ENCODE results near the gene SLC16A10. TPM values are rescaled to one million over a fixed set of nuclear protein-coding genes. Genes with fewer than 3 reads are reported as not detected.

SLC16A10 gene
- total RNA-seq, 4 donors from 2014 or later = 2.5 to 9.5 (median 9.3) TPM

DNA sequence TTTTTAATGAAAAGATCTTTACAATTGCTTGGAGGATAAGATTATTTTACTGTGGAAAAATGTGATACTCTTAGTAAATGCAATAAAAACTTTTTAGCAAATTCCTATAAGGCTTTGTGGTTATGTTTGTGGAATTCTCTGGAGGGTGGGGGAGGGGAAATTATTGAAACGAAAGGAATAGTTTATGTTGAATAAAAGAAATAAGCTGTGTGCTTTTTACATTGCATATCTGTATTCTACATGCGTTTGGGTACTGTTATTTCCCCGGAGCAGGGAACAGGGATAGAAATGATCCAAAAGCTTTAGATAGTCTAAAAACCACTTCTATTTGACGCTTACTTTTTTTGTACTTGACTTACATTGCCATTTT lies 143.8 kb downstream of the SLC16A10 start:
- H3K4me3 ChIP-seq = no peak overlapping the region
- H3K36me3 ChIP-seq = no peaks in the 10 kb centered on the region
- no peak for DNase-seq
- H3K27ac ChIP-seq = no peak overlapping the region
- TF ChIP-seq POLR2A (IDR thresholded peaks at IDR 0.05) = no peak
- TF ChIP-seq, protein P1, sequence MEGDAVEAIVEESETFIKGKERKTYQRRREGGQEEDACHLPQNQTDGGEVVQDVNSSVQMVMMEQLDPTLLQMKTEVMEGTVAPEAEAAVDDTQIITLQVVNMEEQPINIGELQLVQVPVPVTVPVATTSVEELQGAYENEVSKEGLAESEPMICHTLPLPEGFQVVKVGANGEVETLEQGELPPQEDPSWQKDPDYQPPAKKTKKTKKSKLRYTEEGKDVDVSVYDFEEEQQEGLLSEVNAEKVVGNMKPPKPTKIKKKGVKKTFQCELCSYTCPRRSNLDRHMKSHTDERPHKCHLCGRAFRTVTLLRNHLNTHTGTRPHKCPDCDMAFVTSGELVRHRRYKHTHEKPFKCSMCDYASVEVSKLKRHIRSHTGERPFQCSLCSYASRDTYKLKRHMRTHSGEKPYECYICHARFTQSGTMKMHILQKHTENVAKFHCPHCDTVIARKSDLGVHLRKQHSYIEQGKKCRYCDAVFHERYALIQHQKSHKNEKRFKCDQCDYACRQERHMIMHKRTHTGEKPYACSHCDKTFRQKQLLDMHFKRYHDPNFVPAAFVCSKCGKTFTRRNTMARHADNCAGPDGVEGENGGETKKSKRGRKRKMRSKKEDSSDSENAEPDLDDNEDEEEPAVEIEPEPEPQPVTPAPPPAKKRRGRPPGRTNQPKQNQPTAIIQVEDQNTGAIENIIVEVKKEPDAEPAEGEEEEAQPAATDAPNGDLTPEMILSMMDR (IDR thresholded peaks at IDR 0.05) = no peak
- no peaks in the 10 kb centered on the region for H3K4me1 ChIP-seq
- H3K9me3 ChIP-seq = no peaks in the 10 kb centered on the region
- H3K27me3 ChIP-seq = no peaks in the 10 kb centered on the region

DNA sequence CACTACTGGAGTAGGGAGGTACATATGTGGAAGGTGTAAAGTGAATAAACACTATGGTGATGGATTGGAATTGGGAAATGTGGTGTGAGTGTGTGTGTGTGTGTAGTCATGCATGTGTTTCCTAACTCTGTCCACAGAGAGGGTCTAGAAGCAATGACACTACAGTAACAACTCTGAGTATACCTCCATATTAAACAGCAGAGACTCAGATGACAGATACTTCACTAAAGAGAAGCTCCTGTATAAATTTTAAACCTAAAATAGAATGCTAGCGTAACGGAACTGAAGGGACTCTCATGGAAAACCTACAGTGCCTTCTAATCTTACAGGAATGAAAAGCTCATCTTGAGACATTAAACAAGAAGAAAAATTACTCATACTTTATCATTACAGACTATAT lies 150.5 kb downstream of the SLC16A10 start:
- no peak overlapping the region for H3K27ac ChIP-seq
- no peaks in the 10 kb centered on the region for H3K9me3 ChIP-seq
- TF ChIP-seq POLR2A (IDR thresholded peaks at IDR 0.05) = no peak
- no peaks in the 10 kb centered on the region for H3K4me1 ChIP-seq
- no peak for DNase-seq
- H3K4me3 ChIP-seq = no peak overlapping the region
- no peaks in the 10 kb centered on the region for H3K36me3 ChIP-seq
- no peaks in the 10 kb centered on the region for H3K27me3 ChIP-seq

DNA sequence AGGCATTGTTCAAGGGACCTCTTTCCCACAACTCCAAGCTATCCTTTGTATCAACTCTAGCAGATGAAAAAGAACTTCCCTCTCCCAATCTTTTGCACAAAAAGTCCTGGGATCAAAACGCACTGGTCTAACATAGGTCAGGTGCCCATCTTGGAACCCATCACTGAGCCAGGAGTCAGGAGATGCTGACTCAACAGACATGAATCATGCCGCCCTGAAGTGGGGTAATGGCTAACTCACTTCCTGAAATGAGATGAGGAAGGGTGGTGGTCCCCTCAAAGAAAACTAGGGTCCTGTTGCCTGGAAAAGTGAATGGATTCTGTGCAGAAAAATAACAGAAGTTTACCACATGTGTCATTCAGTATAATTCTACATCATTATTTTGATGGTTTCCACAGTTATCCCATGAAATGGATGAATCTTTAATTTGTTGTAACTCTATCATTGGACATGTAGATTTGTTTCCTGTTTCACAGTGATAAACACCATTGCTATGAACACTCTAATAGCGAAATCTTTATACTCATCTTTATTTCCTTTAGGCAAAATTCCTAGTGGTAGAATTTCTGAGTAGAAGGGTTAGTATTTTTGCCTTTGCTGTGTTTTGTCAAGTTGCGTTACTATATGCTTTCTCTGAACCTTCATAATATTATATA lies 151.3 kb downstream of the SLC16A10 start:
- Histone ChIP-seq H3K36me3 (no peaks in the 10 kb centered on the region), H3K4me1 (no peaks in the 10 kb centered on the region), H3K27me3 (no peaks in the 10 kb centered on the region), H3K9me3 (no peaks in the 10 kb centered on the region), H3K4me3 (no peak overlapping the region), H3K27ac (no peak overlapping the region)
- no peak for DNase-seq
- TF ChIP-seq, protein P1 (IDR thresholded peaks at IDR 0.05) = no peak
- no peak for TF ChIP-seq POLR2A (IDR thresholded peaks at IDR 0.05)

DNA sequence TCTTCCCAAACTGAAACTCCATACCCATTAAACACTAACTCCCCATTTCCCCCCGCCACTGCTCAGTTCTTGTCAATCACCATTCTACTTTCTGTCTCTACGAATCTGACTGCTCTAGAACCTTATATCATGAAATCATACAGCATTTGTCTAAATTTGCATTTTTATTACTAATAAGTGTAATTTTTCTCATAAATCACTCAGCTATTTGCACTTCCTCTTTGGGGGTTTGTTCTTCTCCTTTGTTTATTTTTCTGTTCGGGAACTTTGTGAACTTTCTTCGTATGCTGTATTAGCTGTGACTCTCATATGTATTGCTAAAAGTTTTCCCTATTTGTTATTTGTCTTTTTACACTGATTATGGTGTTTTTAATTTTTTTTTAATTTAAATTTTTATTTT lies 152.2 kb downstream of the SLC16A10 start:
- H3K27me3 ChIP-seq = no peaks in the 10 kb centered on the region
- TF ChIP-seq, protein P1 (IDR thresholded peaks at IDR 0.05) = no peak
- no peak for TF ChIP-seq POLR2A (IDR thresholded peaks at IDR 0.05)
- H3K9me3 ChIP-seq = no peaks in the 10 kb centered on the region
- no peaks in the 10 kb centered on the region for H3K4me1 ChIP-seq
- no peak for DNase-seq
- H3K4me3 ChIP-seq = no peak overlapping the region
- no peak overlapping the region for H3K27ac ChIP-seq
- H3K36me3 ChIP-seq = no peaks in the 10 kb centered on the region

DNA sequence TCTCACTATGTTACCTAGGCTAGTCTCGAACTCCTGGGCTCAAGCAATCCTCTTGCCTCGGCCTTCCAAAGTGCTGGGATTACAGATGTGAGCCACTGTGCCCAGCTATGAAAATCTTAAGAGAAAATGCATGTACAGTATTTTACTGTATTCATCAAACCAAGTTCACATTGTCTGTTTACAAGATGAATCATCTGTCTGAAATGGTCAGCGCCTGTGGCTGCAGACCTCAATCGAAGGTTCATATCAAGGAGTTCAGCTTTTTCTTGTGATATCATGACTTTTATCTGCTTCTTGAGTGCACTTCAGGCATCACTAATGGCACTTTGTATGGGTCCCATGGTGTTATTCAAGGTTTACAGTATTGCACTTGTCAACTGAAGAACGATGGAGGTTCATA lies 155.1 kb downstream of the SLC16A10 start:
- Histone ChIP-seq H3K4me3 (no peak overlapping the region), H3K9me3 (no peaks in the 10 kb centered on the region), H3K4me1 (no peaks in the 10 kb centered on the region), H3K27ac (no peak overlapping the region), H3K36me3 (no peaks in the 10 kb centered on the region), H3K27me3 (no peaks in the 10 kb centered on the region)
- no peak for DNase-seq
- TF ChIP-seq POLR2A (IDR thresholded peaks at IDR 0.05) = no peak
- TF ChIP-seq, protein P1 (IDR thresholded peaks at IDR 0.05) = no peak

DNA sequence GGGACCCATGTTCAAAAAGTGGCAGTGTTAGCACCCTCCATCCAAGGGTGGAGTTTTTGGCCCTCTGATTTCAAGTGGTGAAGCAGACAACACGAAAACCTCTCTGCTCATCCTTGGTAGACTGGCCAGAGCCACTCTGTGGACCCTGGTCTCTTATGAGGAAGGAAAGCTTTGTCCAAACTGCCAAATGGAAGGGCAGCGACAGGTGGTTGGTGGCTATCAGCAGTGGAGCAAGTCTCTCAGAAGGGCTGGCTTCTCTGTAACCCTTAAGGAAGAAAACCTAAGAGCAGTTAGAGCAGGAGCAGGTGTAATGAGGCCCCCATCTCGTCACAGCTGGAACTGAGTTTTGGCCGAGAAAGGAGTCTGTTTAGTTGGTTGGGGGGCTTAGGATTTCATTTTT lies 155.8 kb downstream of the SLC16A10 start:
- Histone ChIP-seq H3K27ac (no peak overlapping the region), H3K27me3 (no peaks in the 10 kb centered on the region), H3K4me1 (no peaks in the 10 kb centered on the region), H3K36me3 (no peaks in the 10 kb centered on the region), H3K4me3 (no peak overlapping the region), H3K9me3 (no peaks in the 10 kb centered on the region)
- no peak for TF ChIP-seq POLR2A (IDR thresholded peaks at IDR 0.05)
- TF ChIP-seq, protein P1 (IDR thresholded peaks at IDR 0.05) = no peak
- no peak for DNase-seq

All from Peyer's patch (tissue), 4 donors.